ENCODE measurements around the gene NOTUM.

DNA sequence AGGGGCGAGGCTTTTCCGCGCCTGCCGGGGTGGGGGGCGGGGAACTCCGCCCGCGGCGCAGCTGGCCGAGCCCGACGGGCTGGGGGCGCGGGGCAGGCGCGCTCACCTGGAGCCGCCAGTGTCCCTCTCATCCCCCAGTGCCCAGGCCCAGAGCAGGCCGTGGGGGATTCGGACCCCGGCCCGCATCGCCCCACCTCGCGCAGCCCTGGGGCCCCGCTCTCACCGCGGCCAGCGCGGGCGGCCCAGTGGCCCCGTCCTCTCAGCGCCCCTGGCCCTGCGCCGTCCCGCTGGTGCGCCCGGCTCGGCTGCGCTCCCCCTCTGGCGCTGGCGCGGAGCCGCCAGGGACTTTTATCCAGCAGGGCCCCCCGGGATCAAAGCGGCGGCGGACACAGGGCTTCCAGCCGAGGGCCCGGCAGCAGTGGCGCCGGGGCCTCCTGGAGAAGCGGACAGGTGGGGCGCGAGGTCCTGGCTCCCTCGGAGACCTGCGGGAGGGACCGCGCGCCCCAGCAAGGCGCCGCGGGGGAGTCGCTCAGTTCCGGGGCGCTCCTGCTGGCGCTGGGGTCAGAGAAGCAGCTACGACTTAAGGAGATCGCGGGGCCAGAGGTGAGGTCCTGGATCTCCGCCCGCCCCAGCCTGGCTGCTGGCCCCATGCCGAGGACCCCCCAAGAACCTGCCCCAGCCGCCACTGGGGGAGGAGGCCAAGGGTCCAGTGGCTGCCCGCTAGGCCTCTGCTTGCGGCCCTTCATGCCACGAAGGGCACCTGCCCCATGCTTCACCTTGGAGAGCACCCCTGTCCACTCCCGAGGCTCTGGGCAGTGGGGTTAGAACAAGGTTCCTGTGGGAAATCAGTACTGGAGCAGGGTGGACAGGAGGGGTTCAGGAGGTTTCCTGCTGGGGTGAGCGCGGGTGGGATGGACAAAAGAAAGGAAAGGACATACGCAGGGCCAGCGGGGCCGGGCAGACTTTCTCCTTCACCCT lies 823 bp upstream of the NOTUM start:
- no peak for TF ChIP-seq CTCF (conservative IDR thresholded peaks at IDR 0.05; ENCODE audit: low read depth, low read length)
- peak; percentile 76 for TF ChIP-seq EZH2 (IDR thresholded peaks at IDR 0.05; ENCODE audit: borderline replicate concordance, low read depth, low read length, poor library complexity, severe bottlenecking)

All from A673 (cell line).